ENCODE measurements around the gene LIG3.
"Not testable (repeated sequence)": the region's sequence is repeated elsewhere in the genome, so short reads cannot be mapped to it uniquely, and the experiment has no call there.

The LIG3 gene

DNA sequence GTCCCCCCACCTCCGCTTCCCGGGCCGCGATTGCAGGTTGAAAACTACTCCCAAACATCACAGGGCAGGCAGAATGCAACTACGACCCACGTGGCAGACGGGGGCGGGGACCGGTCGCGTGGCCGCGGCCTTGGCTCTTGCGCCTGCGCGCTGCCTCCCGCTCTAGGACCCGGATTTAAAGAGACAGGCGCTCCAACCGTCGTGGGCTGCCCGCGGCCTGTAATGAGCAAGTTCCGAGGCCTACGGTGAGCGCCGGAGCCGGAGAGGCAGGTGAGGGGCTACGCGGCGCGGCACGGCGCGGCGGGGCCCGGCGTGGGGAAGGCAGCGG, at the start of gene LIG3:
Gene LIG3, plus strand, starts transcription at position 160 of the 328 bp plus-strand sequence. CDS start 2,494 bp downstream, outside the sequence.
- DNase-seq = peak; percentile 93

DNA sequence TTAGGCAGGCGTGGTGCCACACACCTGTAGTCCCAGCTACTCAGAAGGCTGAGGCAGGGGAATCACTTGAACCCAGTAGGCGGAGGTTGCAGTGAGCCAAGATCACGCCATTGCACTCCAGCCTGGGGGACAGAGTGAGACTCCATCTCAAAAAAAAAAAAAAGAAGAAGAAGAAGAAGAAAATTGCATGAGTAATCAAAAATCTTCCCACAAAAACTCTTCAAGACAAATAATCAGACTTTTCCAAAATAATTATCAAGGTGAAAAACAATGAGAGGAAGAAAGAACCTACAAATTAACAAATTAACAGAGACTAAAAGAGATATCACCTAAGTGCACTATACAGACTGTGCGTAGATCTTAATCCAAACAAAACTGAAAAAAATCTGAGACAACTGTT, 29.5 kb upstream of the LIG3 start:
- DNase-seq = not testable (repeated sequence)

DNA sequence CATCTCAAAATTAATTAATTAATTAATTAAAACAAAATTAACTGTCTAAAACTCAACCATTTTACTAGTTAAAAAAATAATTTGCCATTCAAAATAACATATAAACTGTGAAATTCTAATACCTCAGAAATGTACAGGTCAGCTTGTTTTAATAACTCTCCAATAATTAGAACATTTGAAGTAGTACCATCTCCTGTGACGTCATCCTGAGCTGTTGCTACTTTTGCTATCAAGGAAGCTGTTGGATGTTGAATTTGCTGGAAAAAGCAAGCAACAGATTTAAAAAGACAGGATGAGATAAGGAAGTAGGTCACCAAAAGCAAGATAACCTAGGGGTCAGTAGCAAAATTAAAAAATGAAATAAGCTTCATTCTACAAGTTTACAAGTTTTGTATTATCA, 21.9 kb upstream of the LIG3 start:
- no peak for DNase-seq

DNA sequence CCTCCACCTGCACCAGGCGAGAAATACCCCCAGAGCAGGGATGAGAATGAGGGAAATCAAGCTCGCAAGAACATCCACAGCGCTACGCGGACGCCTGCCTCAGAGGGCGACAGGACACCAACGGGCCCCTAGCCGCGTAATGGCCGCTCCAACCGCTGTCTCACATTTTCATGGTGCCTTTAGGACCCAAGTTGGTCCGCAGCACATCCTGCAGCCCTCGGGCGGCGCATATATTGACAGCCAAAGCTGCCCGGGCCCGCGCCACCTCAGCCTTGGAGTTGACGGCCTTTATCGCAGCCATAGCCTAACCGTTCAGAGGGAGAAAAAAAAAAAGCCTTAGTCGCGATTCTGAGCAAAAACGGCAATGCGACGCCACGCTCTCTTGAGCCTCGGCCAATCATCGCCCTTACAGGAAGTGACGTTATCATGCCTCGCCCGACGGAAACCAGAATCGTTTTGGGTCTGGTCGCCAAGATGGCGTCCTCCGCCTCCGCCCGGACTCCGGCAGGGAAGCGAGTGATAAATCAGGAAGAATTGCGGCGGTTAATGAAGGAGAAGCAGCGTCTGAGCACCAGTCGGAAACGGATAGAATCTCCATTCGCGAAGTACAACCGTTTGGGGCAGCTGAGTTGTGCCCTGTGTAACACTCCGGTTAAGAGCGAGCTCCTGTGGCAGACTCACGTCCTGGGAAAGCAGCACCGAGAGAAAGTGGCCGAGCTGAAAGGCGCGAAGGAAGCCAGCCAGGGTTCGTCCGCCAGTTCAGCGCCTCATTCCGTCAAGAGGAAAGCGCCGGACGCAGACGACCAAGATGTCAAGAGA, 19.0 kb upstream of the LIG3 start, which contains the start of the genes CCT6B and ZNF830:
Gene CCT6B, minus strand, starts transcription at position 368 of the 819 bp plus-strand sequence. Its CDS starts 67 bp downstream, at position 301.
Gene ZNF830, plus strand, starts transcription at position 448 of the 819 bp plus-strand sequence. Its CDS starts 27 bp downstream, at position 475.
- DNase-seq = peak; percentile 97

DNA sequence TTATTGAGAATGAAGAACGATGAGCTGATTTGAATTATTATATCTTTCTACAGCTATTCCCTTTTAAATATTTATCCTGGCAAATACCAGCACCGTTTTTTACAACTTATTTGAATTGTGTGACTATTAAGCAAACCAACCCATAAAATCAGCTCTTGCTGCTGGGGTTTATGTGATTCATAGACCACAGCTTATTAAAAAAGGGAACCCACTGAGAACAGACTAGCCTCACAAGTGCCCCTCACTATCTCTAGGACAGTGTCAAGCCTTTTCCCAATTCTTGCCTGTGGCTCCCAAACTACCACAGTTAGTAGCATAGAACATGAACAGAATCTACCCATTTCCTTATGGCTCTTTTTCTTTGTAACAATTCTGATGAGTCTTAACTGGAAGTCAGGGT, 6.1 kb upstream of the LIG3 start:
- no peak for DNase-seq

DNA sequence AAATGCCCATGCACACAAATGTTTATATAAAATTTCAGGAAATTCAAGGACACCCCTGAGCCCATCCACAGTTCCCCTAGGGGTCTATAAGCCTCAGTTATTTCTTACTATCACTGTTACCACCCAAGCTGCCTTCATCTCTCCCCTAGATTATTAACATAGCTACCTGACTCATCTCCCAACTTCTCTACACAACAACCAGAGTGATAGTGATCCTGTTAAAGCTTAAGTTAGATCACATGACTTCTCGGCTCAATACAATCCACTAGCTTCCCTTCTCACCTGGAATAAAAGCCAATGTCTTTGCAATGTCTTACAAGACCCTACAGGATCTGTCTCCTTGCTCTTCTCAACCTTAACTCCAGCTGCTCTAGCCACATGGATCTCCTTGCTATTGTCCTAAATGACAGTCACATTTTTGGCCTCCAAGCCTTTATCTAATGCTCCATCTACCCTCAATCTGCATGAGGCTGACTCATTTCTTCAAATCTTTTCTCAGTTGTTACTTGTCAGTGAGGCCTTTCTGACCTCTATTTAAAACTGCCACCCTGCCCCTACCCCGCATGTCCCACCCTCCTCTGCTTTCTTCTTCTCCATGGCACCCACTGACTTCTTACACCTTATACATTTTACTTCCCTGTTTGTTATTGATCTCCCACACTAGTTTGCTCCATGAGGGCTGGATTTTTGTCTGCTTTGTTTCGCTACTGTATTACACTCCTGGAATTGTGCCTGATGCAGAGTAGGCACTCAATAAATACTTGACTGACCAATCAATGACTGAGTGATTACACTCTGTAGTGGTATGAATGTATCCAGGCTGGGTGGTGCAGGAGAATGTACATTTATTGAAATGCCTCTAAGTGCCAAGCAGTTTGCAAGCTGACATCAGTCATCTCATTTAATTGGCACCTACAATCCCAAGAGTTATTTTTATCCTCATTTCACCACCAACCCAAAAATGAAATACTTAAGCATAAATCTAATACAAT, 5.2 kb upstream of the LIG3 start:
- DNase-seq = no peak

DNA sequence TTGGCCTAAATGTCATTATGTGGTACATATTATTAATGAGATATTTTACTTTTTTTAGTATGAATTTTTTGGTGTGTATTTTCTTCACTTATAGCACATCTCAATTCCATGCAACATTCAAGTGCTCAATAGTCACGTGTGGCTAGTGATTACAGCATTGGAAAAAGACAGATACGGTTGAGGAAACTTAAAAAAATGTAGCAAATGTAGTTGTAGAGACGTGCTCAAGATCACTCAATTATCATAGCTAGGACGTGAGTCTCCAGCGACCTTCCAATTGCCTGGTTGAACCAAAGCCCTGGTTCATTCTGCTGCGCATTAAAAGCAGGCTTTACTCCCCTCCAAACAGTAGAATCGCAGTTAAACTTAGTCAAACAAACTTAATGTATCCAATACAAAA, 1.2 kb upstream of the LIG3 start:
- DNase-seq = no peak

DNA sequence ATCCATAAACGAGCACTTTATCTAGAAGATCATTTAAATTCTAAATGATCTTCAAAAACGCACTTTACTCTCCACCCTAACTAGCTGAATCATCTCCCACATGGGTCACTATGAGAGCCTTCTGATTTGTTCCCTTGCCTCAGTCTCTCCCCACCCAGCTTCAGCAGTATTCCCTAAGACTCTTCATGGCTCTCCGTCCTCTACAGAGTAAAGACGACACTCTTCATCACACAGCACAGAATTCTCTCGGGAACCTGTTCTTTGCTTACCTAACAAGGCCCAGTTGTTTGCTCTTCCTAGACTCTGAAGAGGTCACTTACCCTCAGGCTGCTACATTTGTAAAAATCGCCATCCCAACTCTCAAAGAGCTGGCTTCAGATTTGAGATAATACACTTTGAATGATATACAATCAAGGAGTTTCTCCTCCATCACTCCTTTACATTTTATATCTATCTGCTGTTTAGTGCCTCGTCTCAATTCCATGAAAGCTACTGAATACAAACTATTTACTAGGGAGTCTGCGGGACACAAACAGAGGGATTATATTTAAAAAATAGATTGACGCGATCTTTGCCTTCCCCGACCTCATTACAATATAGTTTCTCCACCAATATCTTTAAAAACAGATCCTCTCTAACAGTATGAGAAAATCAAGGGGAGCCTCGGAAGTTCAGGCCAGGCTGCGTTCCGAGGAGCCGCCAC, 511 bp upstream of the LIG3 start:
- peak; percentile 28 for DNase-seq

DNA sequence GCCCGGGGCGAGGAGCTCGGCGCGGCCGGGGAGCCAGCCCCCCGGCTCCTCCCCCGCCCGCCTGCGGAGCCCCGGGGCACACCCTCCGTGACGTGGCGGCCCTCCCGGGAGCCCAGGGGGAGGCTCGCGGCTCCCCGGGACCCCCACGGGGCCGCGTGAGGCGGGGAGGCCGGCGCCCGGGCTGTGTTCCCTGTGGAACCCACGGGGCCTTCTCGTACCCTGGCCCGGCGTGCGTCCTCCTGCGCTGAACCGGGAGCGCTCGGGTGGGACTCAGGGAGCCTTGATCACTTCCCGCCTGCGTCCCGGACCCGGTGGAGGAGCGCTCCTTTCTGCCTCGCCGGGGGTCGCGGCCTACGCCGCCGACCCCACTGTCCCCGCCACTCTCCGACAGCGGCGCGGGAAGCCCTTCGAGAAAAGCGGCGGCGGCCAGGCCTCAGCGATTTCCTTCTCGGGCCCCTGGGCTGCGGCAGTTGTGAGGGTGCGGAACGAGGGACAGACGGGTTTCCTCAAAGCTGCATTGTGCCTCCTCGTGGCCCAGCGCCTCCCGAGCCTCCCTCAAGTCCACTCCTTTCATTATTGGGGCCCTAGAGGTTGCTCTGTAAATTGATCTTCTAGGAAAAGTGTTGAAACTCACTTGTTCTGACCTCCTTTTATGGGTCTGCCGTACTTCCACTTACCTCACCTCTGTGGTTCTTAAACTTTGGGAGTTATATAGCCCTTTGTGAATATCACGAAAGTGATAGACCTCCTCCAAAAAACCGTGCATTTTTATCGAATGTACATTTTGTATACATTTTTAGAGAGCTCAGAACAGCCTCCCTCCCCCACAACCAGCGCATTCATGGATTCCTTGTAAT, 597 bp downstream of the LIG3 start:
- DNase-seq = peak; percentile 84

DNA sequence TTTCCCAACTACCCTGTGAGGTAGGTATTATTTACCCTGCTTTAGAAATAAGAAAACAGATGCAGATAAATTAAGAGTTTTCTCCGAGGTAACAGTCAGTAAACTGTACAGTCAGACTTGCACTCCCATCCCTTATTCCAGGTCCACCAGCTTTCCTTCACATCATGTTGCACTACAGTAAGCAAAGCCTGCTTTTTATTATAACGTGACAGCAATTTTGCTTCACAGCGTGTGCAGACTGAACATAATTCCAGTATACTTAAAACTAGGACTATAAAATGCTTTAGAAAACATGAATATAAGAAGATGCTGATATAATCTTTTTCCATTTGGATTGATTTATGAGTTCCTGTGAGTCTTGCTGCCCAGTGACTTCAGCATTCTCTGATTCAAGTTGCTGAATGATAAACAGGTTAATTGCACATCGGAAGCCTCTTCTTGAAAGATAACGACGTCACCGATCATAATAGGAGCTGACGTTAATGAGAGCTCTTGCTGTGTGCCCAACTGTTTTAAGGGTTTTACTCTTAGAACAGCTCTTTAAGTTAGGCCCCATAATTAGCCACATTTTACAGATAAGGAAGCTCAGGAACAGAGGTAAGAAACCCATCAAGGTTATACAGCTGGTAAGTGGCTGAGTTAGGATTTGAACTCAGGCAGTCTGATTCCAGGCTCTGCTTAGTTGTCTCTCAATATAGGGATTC, 1.4 kb downstream of the LIG3 start:
- DNase-seq = peak; percentile 80

DNA sequence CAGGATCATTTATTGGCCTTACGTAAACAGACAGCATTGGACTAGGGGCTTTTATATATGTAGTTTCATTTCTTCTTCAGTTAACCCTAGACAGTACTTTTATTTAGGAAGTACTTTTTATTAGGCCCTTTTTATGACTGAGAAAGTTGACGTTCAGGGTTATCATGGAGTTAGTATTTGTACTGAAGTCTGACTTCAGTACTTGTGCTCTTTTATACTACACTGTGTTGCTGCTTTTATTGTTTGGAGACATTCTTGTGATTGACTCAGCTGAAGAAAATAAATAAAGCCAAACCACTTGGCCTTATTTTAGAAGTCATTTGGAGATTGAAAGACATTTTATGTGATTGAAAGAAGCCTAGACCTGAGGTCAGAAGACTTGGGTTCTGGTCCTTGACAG, 6.9 kb downstream of the LIG3 start:
- no peak for DNase-seq

DNA sequence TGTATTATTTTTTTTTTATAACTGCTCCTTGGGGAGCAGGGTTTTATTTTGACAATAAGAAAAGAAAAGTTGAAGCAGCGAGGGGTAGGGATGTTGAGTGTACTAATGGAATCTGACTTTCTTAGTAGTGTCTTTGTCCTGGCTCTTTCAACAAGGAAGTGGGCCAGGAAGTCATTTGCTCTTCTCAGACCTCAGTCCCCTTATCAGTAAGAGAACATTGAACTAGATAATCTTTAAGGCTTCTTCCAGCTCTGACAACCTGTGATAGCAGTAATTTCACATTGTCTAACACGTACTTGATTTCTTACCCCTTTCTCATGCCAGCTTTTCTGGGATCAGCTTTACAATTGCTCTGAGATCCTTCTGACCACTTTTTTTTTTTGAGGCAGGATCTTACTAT, 8.3 kb downstream of the LIG3 start:
- peak; percentile 72 for DNase-seq

DNA sequence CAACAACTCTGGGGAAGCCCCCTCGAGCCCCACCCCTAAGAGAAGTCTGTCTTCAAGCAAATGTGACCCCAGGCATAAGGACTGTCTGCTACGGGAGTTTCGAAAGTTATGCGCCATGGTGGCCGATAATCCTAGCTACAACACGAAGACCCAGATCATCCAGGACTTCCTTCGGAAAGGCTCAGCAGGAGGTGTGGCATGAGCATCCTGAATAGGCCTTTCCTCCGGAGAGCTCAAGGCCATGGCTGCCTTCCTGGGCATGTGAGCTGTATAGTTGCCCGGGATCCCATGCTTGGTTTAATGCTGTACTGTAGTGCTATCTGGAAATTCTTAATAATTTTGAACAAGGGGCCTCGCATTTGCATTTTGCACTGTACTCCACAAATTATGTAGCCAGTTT, 9.2 kb downstream of the LIG3 start:
- no peak for DNase-seq

DNA sequence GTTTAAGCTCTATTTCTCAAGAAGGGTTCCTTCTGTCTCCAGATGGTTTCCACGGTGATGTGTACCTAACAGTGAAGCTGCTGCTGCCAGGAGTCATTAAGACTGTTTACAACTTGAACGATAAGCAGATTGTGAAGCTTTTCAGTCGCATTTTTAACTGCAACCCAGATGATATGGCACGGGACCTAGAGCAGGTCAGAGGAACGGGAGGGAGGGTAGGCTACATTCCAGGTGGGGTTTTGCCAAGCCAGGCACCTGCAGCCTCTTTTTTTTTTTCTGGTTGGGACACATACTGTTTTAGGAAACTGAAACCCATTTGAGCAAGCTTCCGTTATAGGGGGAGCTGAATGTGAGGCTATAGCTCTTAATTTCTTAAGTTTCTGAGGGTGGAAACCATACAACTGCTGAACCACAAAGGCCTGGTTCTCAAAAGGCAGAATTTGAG, 10.6 kb downstream of the LIG3 start:
- no peak for DNase-seq

DNA sequence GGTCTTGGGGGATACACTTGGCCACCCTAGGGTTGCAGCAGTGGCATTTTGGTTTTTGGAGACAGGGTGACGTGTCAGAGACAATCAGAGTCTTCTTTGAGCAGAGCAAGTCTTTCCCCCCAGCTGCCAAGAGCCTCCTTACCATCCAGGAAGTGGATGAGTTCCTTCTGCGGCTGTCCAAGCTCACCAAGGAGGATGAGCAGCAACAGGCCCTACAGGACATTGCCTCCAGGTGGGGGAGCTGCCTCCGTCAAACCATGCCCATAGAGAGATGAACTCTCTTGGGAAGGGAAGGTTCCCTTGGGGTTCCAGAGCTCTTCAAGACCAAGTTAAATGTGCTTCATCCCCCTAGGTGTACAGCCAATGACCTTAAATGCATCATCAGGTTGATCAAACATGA, 11.3 kb downstream of the LIG3 start:
- DNase-seq = no peak

DNA sequence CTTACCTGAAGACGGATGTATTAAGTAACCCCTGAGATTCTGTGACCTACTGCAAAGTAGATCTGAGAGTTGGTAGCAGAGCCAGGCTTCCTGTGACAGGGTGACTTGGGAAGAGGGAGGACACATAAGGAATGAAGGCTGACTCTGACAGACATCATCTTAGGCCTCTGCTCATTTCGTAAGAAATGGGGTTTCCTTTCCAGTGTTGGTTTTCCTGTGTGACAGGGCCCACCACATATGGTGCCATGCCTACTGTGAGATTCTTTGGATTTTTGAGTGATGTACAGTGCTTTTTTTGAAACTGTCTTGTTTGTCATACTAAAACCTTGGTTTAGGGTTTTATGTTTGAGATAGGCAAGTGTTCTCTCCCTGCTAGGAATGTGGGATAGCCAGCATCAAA, 12.7 kb downstream of the LIG3 start:
- DNase-seq = no peak

DNA sequence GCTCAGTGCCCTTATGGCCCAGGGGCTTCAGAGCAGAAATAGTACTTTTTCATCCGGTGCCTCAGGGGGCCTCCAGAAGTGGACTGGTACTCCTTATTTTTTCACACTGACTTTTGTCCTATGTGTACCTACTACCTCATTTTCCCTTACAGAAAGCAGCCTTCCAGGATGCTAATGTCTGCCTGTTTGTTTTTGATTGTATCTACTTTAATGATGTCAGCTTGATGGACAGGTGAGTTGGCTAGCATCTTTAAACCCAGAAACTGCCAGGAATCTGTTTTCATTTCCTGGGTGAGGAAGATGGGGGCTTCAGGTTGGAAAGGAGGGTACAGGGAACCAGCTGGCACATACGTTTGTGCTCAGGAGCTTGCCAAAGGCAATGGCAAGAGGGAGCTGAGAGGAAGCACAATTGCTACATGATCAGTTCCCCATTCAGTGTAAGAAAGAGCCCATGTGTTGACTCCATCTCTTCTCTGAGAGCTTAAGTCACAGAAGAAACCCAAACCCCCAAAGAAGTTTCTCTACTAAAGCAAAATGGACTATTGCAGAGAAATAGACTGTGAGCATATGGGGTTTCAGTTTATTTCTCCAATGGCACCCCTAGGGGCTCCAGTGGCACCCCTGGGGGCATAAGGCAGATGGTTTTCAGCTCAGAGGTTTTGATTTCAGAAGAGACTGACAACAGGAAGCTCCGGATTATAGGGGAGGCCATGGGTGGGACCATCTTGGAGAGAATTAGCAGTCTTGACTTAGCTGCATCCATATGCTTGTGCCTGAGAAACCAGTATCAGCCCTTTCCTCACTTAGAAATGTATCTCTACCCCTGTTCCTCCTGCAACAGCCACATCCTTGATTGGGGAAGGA, 16.3 kb downstream of the LIG3 start:
- DNase-seq = no peak

DNA sequence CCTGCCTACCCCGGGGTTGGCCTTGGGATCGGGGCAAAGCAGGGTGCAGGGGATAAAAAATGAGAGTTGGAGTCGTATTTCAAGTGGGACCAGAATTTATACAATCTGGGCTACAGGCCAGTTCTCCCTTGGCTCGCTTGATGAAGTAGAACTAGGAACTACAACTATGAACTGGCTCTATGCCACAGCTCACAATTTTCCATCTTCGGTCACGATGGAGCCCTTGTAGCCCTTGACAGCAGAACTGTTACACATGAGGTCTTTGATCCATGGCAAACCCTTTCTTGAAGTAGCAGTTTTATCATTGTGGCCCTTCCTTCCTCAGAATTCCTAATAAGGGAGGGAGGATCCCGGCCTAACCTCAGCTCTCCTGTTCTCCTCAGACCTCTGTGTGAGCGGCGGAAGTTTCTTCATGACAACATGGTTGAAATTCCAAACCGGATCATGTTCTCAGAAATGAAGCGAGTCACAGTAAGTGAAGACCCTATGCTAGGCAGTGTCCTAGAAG, 17.1 kb downstream of the LIG3 start:
- no peak for DNase-seq

DNA sequence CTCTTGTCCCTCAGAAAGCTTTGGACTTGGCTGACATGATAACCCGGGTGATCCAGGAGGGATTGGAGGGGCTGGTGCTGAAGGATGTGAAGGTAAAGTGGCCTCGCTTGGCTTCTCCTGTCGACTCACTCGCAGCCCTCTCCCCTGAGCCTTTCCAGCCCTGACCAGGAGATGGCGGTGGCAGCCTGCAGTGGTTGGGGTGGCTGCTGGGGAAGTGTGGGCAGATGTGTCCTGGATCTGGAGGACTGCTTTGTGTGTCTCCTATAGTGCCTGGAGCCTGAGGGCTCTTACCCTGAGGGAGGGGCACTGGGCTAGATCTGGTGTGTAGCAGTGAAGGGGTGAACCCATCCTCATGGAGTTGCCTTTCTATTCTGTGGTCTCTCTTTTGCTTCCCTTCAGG, 17.9 kb downstream of the LIG3 start:
- DNase-seq = peak; percentile 76

DNA sequence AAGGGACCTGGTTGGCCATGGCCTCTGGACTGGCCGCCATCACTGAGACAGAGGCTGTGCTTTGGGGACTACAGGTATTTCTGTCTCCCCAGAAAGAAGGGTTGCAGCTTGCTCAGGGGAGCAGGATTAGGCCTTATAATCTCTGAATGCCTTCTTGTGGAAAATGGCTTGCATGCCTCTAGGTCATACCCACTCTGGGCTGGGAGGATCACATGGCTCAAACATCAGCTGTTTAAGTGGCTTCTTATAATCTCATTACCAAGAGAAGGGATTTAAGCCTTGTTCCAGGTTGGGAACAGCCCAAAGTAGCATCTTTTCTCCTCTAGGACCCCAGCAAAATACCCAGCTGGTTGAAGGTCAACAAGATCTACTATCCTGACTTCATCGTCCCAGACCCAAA, 19.1 kb downstream of the LIG3 start:
- DNase-seq = no peak

All from hematopoietic multipotent progenitor cell treated with erythropoietin and hydrocortisone succinate and interleukin-3 and kit ligand, for 8 days (in vitro differentiated cells).